Fibroblast of the aortic adventitia (primary cell): ENCODE measurements around the gene C8G. TPM values are rescaled to one million over a fixed set of nuclear protein-coding genes. Genes with fewer than 3 reads are reported as not detected.

Experiments
- DNase-seq: peaks from one replicate; pipeline ENCODE4 v3.0.0-alpha.2; 2010; ENCODE audit warnings: low read depth
- H3K4me3 ChIP-seq: 2 replicates; pipeline ENCODE4 v1.5.1; 2011; ENCODE audit warnings: low read depth, mild to moderate bottlenecking, control low read depth, low read length, moderate library complexity
- total RNA-seq: library from RNA; depleted of rRNA; stranded (reverse); fragments of >200 nt; gene quantifications from 2 replicates; pipeline ENCODE4 v1.2.3, GENCODE V29; 2012; ENCODE audit warnings: low replicate concordance
- TF ChIP-seq, protein P1 (sequence below): IDR thresholded peaks from 2 replicates; pipeline ENCODE4 v1.5.1; 2011; ENCODE audit warnings: mild to moderate bottlenecking, low read length, control low read depth, inconsistent platforms; ENCODE audit not compliant: insufficient read depth

C8G gene
- total RNA-seq, 1 donor, result 0.36 TPM

DNA sequence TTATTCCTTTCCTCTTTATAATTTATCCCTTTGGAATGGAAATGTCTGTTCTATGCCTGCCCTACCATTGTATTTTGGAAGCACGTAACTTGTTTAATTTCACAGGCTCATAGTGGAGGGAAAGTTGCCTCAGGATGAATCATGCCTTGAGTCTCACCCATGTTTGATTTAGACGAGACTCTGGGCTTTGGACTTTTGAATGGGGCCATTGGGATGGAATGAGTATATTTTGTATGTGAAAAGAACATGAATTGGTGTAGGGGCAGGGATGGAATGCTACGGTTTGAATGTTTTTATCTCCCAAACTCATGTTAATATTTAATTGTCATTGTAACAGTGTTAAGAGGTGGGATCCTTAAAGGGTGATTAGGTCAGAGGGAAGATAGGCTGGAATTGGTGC, 10.8 kb upstream of the C8G start:
- DNase-seq, result no peak
- TF ChIP-seq, protein P1, sequence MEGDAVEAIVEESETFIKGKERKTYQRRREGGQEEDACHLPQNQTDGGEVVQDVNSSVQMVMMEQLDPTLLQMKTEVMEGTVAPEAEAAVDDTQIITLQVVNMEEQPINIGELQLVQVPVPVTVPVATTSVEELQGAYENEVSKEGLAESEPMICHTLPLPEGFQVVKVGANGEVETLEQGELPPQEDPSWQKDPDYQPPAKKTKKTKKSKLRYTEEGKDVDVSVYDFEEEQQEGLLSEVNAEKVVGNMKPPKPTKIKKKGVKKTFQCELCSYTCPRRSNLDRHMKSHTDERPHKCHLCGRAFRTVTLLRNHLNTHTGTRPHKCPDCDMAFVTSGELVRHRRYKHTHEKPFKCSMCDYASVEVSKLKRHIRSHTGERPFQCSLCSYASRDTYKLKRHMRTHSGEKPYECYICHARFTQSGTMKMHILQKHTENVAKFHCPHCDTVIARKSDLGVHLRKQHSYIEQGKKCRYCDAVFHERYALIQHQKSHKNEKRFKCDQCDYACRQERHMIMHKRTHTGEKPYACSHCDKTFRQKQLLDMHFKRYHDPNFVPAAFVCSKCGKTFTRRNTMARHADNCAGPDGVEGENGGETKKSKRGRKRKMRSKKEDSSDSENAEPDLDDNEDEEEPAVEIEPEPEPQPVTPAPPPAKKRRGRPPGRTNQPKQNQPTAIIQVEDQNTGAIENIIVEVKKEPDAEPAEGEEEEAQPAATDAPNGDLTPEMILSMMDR, result no peak
- no peak overlapping the region for H3K4me3 ChIP-seq

DNA sequence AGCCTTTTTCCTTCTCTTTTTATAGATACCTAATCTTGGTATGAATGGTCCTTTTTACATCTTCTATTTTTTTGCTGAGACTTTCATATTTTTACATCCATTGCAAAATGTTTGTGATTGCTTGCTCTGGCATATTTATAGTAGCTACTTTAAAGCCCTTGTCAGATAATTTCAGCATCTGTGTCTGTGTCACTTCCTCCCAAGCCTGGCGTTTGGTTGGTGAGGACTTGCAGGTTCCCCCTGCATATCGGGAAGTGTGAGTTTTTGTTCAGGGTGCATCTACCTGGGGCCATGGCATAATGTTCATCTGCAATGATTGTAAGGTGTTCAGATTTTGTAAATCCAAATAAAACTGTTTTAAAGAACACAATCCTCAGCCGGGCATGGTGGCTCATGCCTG, 9.4 kb upstream of the C8G start:
- no peak for DNase-seq
- TF ChIP-seq, protein P1, result no peak

GRCh38 chr9:136936645-136937170, 8.3 kb upstream of the C8G start:
- TF ChIP-seq, protein P1, result no peak
- no peak for DNase-seq
- H3K4me3 ChIP-seq, result no peak overlapping the region

More for the DNA sequence above, 9.4 kb upstream of the C8G start:
- H3K4me3 ChIP-seq, result no peak overlapping the region

DNA sequence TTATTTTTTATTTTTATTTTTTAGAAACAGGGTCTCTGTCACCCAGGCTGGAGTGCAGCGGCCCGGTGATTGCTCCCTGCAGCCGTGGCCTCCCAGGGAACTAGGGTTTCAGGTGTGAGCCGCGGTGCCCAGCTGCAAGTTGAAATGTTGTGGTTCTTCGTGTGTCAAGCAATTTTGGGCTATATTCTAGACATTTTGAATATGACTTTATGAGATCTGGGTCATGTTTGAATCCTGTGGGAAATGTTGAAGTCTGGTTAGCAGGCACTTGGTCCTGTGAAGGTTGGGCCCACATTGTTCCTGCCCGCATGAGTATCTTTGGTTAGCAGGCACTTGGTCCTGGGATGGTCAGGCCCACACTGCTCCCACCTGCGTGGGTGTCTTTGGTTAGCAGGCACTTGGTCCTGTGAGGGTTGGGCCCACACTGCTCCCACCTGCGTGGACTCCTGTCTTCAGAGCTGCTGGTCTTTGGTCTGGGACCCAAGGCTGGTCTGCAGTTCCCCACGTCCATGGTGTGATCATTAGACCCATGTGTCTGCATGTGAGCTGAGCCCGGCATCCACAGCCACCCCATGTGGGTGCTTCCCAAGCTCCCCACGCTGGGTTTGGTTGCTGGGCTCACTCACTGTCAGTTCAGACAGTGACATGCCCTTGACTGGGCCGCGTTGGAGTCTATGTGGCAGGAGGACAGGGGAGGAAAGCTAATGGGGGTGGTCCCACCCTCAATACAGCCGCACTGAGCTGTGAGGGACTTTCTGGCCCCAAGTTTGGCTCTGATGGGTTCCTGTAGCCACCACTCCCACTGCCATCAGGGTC, 7.6 kb upstream of the C8G start:
- DNase-seq, result no peak
- TF ChIP-seq, protein P1, result no peak
- no peak overlapping the region for H3K4me3 ChIP-seq

- H3K4me3 ChIP-seq, result no peak overlapping the region
- TF ChIP-seq, protein P1, result no peak
- no peak for DNase-seq
Observed at GRCh38 chr9:136939431-136939995, 5.5 kb upstream of the C8G start.

DNA sequence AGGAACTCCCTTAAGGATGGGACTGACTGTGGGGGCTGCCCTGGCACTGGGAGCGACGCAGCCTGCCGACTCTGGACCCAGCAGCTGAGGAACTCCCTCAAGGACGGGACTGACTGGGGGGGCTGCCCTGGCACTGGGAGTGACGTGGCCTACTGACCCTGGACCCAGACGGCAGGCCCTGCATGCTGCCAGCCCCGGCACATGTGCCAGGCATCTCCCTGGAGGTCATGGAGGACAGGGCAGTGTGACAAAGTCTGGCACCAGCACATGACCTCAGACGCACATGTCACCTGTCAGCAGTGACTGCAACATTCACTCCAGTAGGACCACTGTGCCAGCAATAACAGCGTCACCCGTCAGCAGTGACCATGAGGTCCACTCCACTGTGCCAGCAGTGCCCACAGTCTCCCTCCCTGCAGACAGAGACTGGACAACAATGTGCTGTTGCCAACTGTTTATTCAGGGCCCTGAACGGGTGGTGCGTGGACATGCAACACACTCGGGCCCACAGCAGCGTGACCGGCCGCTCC, 5.0 kb upstream of the C8G start:
- TF ChIP-seq, protein P1, result no peak
- no peak overlapping the region for H3K4me3 ChIP-seq
- DNase-seq, result no peak
